Sigmoid colon (tissue), 4 donors: ENCODE results near the gene MEF2D.

Experiments
- CTCF ChIP-seq, 4 experiments: fragments of 450-650 bp in 3 of 4; fragments of 200-600 bp in 1 of 4; IDR thresholded peaks; one replicate each; pipeline ENCODE4 v1.5.1; 2016 to 2019; ENCODE audit warnings: antibody characterized with exemption in 4 of 4, mild to moderate bottlenecking in 3 of 4, moderate library complexity in 2 of 4
- POLR2A ChIP-seq, 2 donors: fragments of 450-650 bp; IDR thresholded peaks; one replicate each; pipeline ENCODE4 v1.6.1; 2016; ENCODE audit warnings: antibody characterized with exemption in 2 of 2, mild to moderate bottlenecking in 2 of 2, moderate library complexity in 2 of 2
- POLR2AphosphoS5 ChIP-seq, 4 donors: sonication (generic); formaldehyde crosslinking; IDR thresholded peaks; one replicate each; pipeline ENCODE4 v1.6.1; 2017; ENCODE audit warnings: antibody characterized with exemption in 4 of 4

DNA sequence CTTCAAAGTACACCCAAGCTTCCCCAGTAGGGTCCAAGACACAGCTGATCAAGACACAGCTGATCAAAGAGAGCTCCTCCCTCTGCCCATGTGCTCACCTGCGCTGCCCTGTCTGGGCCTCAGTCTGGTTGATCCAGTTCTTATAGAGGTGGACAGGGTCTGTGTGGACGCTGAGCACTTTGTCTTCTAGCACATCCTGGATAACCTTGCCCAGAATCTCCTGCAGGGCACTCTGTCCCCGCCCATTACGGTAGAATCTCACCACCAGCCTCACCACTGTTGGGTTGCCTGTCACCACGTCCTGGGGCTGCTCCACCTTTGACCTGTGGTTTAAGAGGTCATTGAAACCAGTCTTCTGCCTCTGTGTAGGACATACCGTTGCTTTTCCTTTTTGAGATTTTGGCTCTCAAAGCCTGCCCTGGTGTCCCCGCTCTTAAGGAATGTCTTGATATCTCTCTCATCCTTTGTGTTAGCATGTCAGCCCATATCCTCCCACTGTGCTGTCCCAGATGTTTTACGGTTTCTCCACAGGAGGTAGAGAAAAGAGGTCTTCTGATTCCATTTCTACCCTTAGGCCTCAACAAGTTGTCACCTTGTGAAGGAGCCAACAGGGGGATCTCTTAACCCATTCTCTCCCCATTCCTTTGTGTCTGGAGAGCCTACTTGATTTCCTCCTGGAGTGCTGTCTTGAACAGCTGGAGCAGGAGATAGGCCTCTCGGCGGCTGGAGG, 38.3 kb upstream of the MEF2D start:
- no peak for TF ChIP-seq POLR2AphosphoS5 (IDR thresholded peaks at IDR 0.05)
- no peak for TF ChIP-seq CTCF (IDR thresholded peaks at IDR 0.05)
- no peak for TF ChIP-seq POLR2A (IDR thresholded peaks at IDR 0.05)
